H9 (cell line): ENCODE results near the gene ATAD3C. TPM values are rescaled to one million over a fixed set of nuclear protein-coding genes. Genes with fewer than 3 reads are reported as not detected.

Experiments used
- DNase-seq: peaks from one replicate; pipeline ENCODE4 v3.0.0-alpha.2; 2017
- H2AFZ ChIP-seq: one replicate; pipeline ENCODE4 v1.6.1; 2013; ENCODE audit warnings: mild to moderate bottlenecking, low read length, control low read depth, moderate library complexity
- H2AK5ac ChIP-seq: 2 replicates; pipeline ENCODE4 v1.6.1; 2013; ENCODE audit warnings: low read length, control low read depth, mixed read lengths; ENCODE audit not compliant: insufficient read length
- H2BK120ac ChIP-seq: one replicate; pipeline ENCODE4 v1.6.1; 2013; ENCODE audit warnings: low read depth, mild to moderate bottlenecking, low read length, control low read depth, inconsistent platforms; ENCODE audit not compliant: poor library complexity, severe bottlenecking
- H2BK12ac ChIP-seq: 2 replicates; pipeline ENCODE4 v1.6.1; 2013; ENCODE audit warnings: low read length, control low read depth, mixed read lengths, low read depth; ENCODE audit not compliant: insufficient read length
- H2BK15ac ChIP-seq: 2 replicates; pipeline ENCODE4 v1.6.1; 2013; ENCODE audit warnings: low read depth, low read length, control low read depth
- H2BK20ac ChIP-seq: one replicate; pipeline ENCODE4 v1.6.1; 2013; ENCODE audit warnings: low read depth, mild to moderate bottlenecking, low read length, control low read depth, inconsistent platforms; ENCODE audit not compliant: poor library complexity, severe bottlenecking
- H2BK5ac ChIP-seq: 2 replicates; pipeline ENCODE4 v1.6.1; 2013; ENCODE audit warnings: low read length, control low read depth, mixed read lengths; ENCODE audit not compliant: insufficient read length
- H3K14ac ChIP-seq: 2 replicates; pipeline ENCODE4 v1.6.1; 2013; ENCODE audit warnings: low read length, control low read depth; ENCODE audit not compliant: insufficient read depth
- H3K18ac ChIP-seq: 2 replicates; pipeline ENCODE4 v1.6.1; 2013; ENCODE audit warnings: low read depth, mild to moderate bottlenecking, mixed read lengths, low read length, control low read depth; ENCODE audit not compliant: insufficient read length
- H3K23ac ChIP-seq: 2 replicates; pipeline ENCODE4 v1.6.1; 2013; ENCODE audit warnings: low read length, control low read depth, mixed read lengths, low read depth; ENCODE audit not compliant: insufficient read length
- H3K23me2 ChIP-seq: 2 replicates; pipeline ENCODE4 v1.6.1; 2013; ENCODE audit warnings: low read depth, mild to moderate bottlenecking, mixed read lengths, low read length, control low read depth; ENCODE audit not compliant: insufficient read length, poor library complexity, severe bottlenecking
- H3K27ac ChIP-seq: 2 replicates; pipeline ENCODE4 v1.5.1; 2013; ENCODE audit warnings: low read length, control low read depth, mixed read lengths, low read depth; ENCODE audit not compliant: insufficient read length
- H3K27me3 ChIP-seq: 2 replicates; pipeline ENCODE4 v1.6.1; 2013; ENCODE audit warnings: low read length, control low read depth, inconsistent platforms; ENCODE audit not compliant: insufficient read depth
- H3K4ac ChIP-seq: 2 replicates; pipeline ENCODE4 v1.6.1; 2013; ENCODE audit warnings: low read depth, mild to moderate bottlenecking, control low read depth, inconsistent platforms, low read length, moderate library complexity
- H3K4me1 ChIP-seq: 2 replicates; pipeline ENCODE4 v1.6.1; 2013; ENCODE audit warnings: low read length, control low read depth, inconsistent platforms; ENCODE audit not compliant: insufficient read depth
- H3K4me2 ChIP-seq: 2 replicates; pipeline ENCODE4 v1.6.1; 2013; ENCODE audit warnings: low read length, control low read depth, mixed read lengths; ENCODE audit not compliant: insufficient read length, insufficient read depth
- H3K56ac ChIP-seq: 2 replicates; pipeline ENCODE4 v1.6.1; 2013; ENCODE audit warnings: low read depth, mild to moderate bottlenecking, mixed read lengths, low read length, control low read depth; ENCODE audit not compliant: insufficient read length
- H3K79me1 ChIP-seq: 2 replicates; pipeline ENCODE4 v1.6.1; 2013; ENCODE audit warnings: low read depth, mild to moderate bottlenecking, moderate library complexity, low read length, control low read depth, inconsistent platforms; ENCODE audit not compliant: insufficient read depth, poor library complexity, severe bottlenecking
- H3K79me2 ChIP-seq: 2 replicates; pipeline ENCODE4 v1.6.1; 2013; ENCODE audit warnings: low read length, control low read depth, inconsistent platforms; ENCODE audit not compliant: insufficient read depth
- H3K9ac ChIP-seq: 2 replicates; pipeline ENCODE4 v1.6.1; 2013; ENCODE audit warnings: low read length, control low read depth, mixed read lengths; ENCODE audit not compliant: insufficient read length; ENCODE audit errors: extremely low read depth
- H3K9me3 ChIP-seq: one replicate; pipeline ENCODE4 v1.6.1; 2013; ENCODE audit warnings: low read depth, low read length, inconsistent platforms; ENCODE audit not compliant: control insufficient read depth
- H3T11ph ChIP-seq: one replicate; pipeline ENCODE4 v1.6.1; 2013; ENCODE audit warnings: mild to moderate bottlenecking, low read length, control low read depth, inconsistent platforms
- H4K20me1 ChIP-seq: one replicate; pipeline ENCODE4 v1.6.1; 2013; ENCODE audit not compliant: control insufficient read depth, insufficient read length, insufficient read depth
- H4K5ac ChIP-seq: 2 replicates; pipeline ENCODE4 v1.6.1; 2013; ENCODE audit warnings: low read depth, mild to moderate bottlenecking, mixed read lengths, low read length, control low read depth; ENCODE audit not compliant: insufficient read length
- H4K8ac ChIP-seq: replicated peaks from 2 replicates; pipeline ENCODE4 v1.6.1; 2013; ENCODE audit warnings: low read length, control low read depth, mixed read lengths, low read depth; ENCODE audit not compliant: insufficient read length
- H4K91ac ChIP-seq: 2 replicates; pipeline ENCODE4 v1.6.1; 2013; ENCODE audit warnings: low read depth, mild to moderate bottlenecking, moderate library complexity, mixed read lengths, low read length, control low read depth; ENCODE audit not compliant: insufficient read length
- H3K27ac Mint-ChIP-seq, 3 experiments: 2 replicates in 2 of 3; 3 replicates in 1 of 3; pipeline ENCODE4 v1.8.0; 2020 to 2021; ENCODE audit warnings: mixed read lengths in 3 of 3, mild to moderate bottlenecking in 1 of 3, moderate library complexity in 1 of 3
- H3K27me3 Mint-ChIP-seq: 2 replicates; pipeline ENCODE4 v1.8.0; 2021; ENCODE audit warnings: low read depth, mild to moderate bottlenecking, moderate library complexity, mixed read lengths
- H3K36me3 Mint-ChIP-seq, 3 experiments: 2 replicates in 2 of 3; 3 replicates in 1 of 3; pipeline ENCODE4 v1.8.0; 2020 to 2021; ENCODE audit warnings: low read depth in 3 of 3, mixed read lengths in 3 of 3; ENCODE audit not compliant: insufficient read depth in 1 of 3
- H3K4me1 Mint-ChIP-seq, 2 experiments: 2 replicates each; pipeline ENCODE4 v1.8.0; 2020; ENCODE audit warnings: mixed read lengths in 2 of 2
- H3K4me3 Mint-ChIP-seq, 2 experiments: 2 replicates in 1 of 2; 3 replicates in 1 of 2; pipeline ENCODE4 v1.8.0; 2020 to 2021; ENCODE audit warnings: mild to moderate bottlenecking in 2 of 2, mixed read lengths in 2 of 2, moderate library complexity in 1 of 2
- H3K9me3 Mint-ChIP-seq, 2 experiments: 2 replicates in 1 of 2; 3 replicates in 1 of 2; pipeline ENCODE4 v1.8.0; 2020; ENCODE audit warnings: mild to moderate bottlenecking in 2 of 2, mixed read lengths in 2 of 2, moderate library complexity in 1 of 2
- CTCF ChIP-seq: fragments of 200-600 bp; sonication (generic); conservative IDR thresholded peaks from 3 replicates; pipeline ENCODE4 v1.8.0; 2021; ENCODE audit warnings: antibody characterized with exemption, mild to moderate bottlenecking
- WGBS: extraction: QIAGEN DNeasy Blood & Tissue Kit; methylation state at CpG from one replicate; pipeline ENCODE4 v1.1.7; 2013; ENCODE audit warnings: missing lambda C conversion rate, low lambda C conversion rate, mixed read lengths; ENCODE audit not compliant: insufficient read length; ENCODE audit errors: extremely low coverage; 5-methylcytosine and 5-hydroxymethylcytosine counted together
- total RNA-seq: library from RNA; stranded (reverse); gene quantifications from 2 replicates; pipeline ENCODE4 v1.2.1, GENCODE V29; 2021

ATAD3C gene
- total RNA-seq, 1 experiment from 2014 or later = 7.7 TPM

GRCh38 chr1:1489231-1489630 lies 39.7 kb downstream of the ATAD3C start:
- Histone ChIP-seq H3K27me3 (no peaks in the 10 kb centered on the region), H2AK5ac (no peak overlapping the region), H2BK120ac (no peak overlapping the region), H3K14ac (no peak overlapping the region), H4K8ac (no peak overlapping the region), H3K27ac (no peak overlapping the region), H3K79me2 (no peaks in the 10 kb centered on the region), H2AFZ (no peak overlapping the region), H3T11ph (no peak overlapping the region), H3K4me2 (no peak overlapping the region), H4K5ac (no peak overlapping the region), H3K9ac (no peak overlapping the region), H3K9me3 (no peaks in the 10 kb centered on the region), H3K23ac (no peak overlapping the region), H2BK15ac (no peak overlapping the region), H3K23me2 (no peaks in the 10 kb centered on the region), H3K79me1 (no peaks in the 10 kb centered on the region), H3K56ac (no peak overlapping the region), H4K91ac (no peak overlapping the region), H4K20me1 (no peaks in the 10 kb centered on the region), H3K18ac (no peak overlapping the region), H2BK12ac (no peak overlapping the region), H2BK5ac (no peak overlapping the region), H3K4me1 (no peaks in the 10 kb centered on the region), H3K4ac (no peak overlapping the region), H2BK20ac (no peak overlapping the region)
- no peak for DNase-seq
- no peak overlapping the region; a peak in 1 of 7 replicates for H3K27ac Mint-ChIP-seq
- peaks cover 46 to 71% (median 62%) of the 10 kb centered on the region in 3 experiments for H3K36me3 Mint-ChIP-seq
- peaks cover 2 to 6% of the 10 kb centered on the region in 2 experiments; a peak in 3 of 5 replicates for H3K9me3 Mint-ChIP-seq
- no CpG with 5 or more reads among the region's 16 CpGs for WGBS
- no peaks in the 10 kb centered on the region for H3K27me3 Mint-ChIP-seq
- no peak overlapping the region for H3K4me3 Mint-ChIP-seq
- H3K4me1 Mint-ChIP-seq = no peaks in the 10 kb centered on the region
- TF ChIP-seq CTCF = no peak
